ENCODE data around the gene ROR2.

DNA sequence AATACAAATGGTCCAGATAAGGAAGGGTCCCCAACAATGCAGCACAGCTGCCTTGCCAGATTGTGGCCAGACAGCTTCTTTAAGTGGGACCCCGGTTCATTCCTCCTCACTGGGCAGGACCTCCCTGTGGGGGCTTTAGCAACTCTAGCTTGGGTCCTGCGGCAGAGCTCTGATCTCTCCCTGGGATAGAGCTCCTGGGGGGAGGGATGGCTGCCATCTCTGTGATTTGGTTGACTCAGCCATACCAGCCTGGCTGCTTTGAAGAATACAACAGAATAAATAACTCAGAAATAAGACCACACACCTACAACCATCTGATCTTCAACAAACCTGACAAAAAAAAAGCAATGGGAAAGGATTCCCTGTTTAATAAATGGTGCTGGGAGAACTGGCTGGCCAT lies 22.7 kb upstream of the ROR2 start:
- no peak for TF ChIP-seq CTCF (IDR thresholded peaks at IDR 0.05 in 8 of 11, conservative IDR thresholded peaks at IDR 0.05 in 3 of 11)
- no peak for TF ChIP-seq POLR2A (IDR thresholded peaks at IDR 0.05)
